GM06990 (cell line): ENCODE data around the gene PLB1.

Source experiments
- DNase-seq: peaks from one replicate; pipeline ENCODE4 v3.0.0-alpha.2; 2011; ENCODE audit not compliant: insufficient read length; ENCODE audit errors: extremely low read depth
- H3K27me3 ChIP-seq: replicated peaks from 2 replicates; pipeline ENCODE4 v1.6.0; 2011; ENCODE audit warnings: low read length; ENCODE audit not compliant: control insufficient read depth, insufficient read depth
- H3K36me3 ChIP-seq: 2 replicates; pipeline ENCODE4 v1.5.1; 2011; ENCODE audit warnings: low read length; ENCODE audit not compliant: control insufficient read depth, insufficient read depth
- H3K4me3 ChIP-seq: replicated peaks from 2 replicates; pipeline ENCODE4 v1.5.1; 2011; ENCODE audit warnings: low read depth, mild to moderate bottlenecking, control low read depth, low read length
- CTCF ChIP-seq: IDR thresholded peaks from 2 replicates; pipeline ENCODE4 v1.5.1; 2011; ENCODE audit warnings: low read length, control low read depth, mild to moderate bottlenecking, inconsistent platforms; ENCODE audit not compliant: insufficient read depth, poor library complexity, severe bottlenecking

Gene PLB1

DNA sequence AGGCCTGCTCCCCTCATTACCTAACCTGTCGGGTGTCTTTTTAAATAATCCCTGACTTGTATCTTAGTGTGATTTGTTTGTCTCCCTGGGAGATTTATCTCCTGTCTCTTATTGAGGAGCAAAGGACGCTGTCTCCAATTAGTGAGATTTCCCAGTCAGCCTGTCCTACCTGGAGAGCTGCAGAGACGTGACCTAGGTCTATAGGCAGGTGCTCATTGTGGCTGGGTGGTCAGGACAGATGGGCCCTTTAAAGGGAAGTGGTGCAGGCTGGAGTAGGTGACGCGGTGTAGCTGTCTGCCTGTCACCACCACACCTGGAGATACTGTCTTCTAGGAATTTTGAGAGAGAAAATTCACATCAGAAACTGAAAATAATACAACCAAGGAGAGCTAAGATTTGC, 28.0 kb downstream of the PLB1 start:
- no peak for TF ChIP-seq CTCF
- DNase-seq = no peak
- Histone ChIP-seq H3K27me3 (no peaks in the 10 kb centered on the region; the same call in none of the 2 replicates), H3K4me3 (no peak overlapping the region), H3K36me3 (no peaks in the 10 kb centered on the region)

DNA sequence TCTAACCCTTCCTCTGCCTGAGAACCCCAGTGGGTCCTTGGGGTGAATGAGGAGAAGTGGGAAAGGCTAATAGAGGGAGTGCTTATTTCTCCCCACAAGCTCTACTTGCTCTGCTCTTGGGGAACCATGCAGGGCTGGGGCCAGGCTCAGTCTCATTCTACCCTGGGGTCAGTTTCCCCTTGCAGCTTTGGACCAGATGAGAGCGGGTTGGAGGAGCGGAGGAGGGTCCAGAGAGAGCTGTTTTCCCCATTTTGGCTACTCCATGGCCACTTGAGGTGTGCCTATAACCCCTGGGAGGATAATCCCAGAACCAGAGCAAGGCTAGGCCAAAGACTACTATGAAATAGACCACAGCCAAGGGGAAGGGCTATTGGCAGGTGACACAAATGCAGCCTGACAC, 29.6 kb downstream of the PLB1 start:
- Histone ChIP-seq H3K27me3 (no peaks in the 10 kb centered on the region; the same call in none of the 2 replicates), H3K36me3 (no peaks in the 10 kb centered on the region)

DNA sequence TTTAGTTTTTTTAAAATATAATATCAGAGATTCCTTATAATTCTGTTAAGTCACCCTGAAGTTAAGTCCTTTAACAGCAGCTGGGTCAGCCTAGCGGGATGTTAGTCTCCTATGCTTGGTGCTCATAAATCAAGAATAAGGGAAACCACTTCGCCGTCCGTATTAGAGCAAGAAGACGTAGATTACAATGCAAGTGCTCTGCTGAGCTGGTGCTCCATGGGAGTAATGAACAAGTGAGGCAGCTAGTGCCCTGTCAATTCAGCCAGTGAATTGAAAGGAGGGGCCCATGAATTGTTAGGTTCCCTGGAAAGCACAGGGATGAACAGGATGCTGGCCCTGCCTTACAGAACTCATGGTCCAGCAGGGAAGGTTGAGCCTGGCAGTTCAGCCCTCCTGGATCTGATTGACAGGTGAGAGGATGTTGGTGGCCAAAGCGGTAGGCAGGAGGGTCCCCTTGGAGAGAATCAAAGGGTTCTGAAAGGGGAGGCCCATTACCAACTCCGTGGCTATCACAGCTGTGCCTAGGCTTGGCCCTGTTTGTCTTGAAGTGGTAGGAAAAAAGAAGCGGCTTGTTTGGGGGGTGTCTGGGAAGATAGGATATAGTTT, 30.8 kb downstream of the PLB1 start:
- no peak for TF ChIP-seq CTCF
- Histone ChIP-seq H3K36me3 (no peaks in the 10 kb centered on the region), H3K27me3 (no peaks in the 10 kb centered on the region; the same call in none of the 2 replicates), H3K4me3 (no peak overlapping the region)
- no peak for DNase-seq

More for the DNA sequence above, 29.6 kb downstream of the PLB1 start:
- H3K4me3 ChIP-seq = no peak overlapping the region
- no peak for DNase-seq
- TF ChIP-seq CTCF = no peak

DNA sequence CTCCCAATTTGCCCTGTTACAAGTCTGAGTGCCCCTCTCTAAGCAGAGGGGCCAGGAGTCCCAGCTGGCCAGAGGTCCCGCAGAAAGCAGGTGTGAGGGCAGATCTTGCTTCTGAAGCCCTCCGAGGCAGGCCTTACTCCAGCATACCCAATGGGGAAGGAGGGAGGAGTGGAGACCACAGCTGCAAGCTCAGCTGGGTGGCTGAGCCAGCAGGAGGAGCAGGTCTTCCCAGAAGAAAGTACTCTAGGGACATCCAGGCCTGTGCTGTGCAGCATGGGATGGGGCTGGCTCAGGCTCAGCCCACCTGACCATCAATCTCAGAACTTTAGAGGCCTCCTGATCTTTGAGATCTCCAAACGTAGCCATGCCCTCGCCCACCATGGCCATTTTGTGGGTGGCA, 31.3 kb downstream of the PLB1 start:
- no peak for TF ChIP-seq CTCF
- no peak for DNase-seq
- H3K27me3 ChIP-seq = no peaks in the 10 kb centered on the region; the same call in none of the 2 replicates

DNA sequence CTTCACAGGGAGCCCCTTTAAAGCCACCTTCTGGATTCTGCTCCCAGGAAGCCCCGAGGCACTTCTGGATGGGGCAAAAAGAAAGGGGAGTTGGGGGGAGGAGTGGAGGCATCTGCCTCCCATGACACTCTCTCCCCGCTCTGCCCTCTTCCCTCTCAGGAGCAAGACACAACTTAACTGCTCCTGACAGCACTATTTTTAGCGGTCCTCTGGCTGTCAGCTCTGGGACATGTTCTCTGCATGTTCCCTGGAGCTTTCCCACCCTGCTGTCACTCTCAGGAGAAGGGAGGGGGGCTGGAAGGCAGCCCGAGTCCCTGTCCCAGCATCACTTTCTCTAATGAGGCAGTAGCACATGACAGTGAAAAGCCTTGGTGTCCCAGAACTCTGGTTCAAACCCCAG, 32.3 kb downstream of the PLB1 start:
- TF ChIP-seq CTCF = no peak

More for the DNA sequence above, 31.3 kb downstream of the PLB1 start:
- H3K36me3 ChIP-seq = no peaks in the 10 kb centered on the region
- no peak overlapping the region for H3K4me3 ChIP-seq

GRCh38 chr2:28530782-28531181, 34.9 kb downstream of the PLB1 start:
- Histone ChIP-seq H3K27me3 (no peaks in the 10 kb centered on the region; the same call in 1 of the 2 replicates), H3K4me3 (no peak overlapping the region), H3K36me3 (no peaks in the 10 kb centered on the region)
- DNase-seq = no peak
- TF ChIP-seq CTCF = no peak

More for the DNA sequence above, 32.3 kb downstream of the PLB1 start:
- no peak for DNase-seq
- Histone ChIP-seq H3K27me3 (no peaks in the 10 kb centered on the region; the same call in none of the 2 replicates), H3K36me3 (no peaks in the 10 kb centered on the region), H3K4me3 (no peak overlapping the region)
